GM18861 (cell line): Measurements from ENCODE around the gene DLGAP1.
A peak's percentile ranks its signal among the peaks of the same experiment; 100 is the strongest.

ENCODE experiments used
- ATAC-seq: cut with Tn5 transposase; IDR thresholded peaks from one replicate; pipeline ENCODE4 v1.9.1; 2021; ENCODE audit not compliant: unreplicated experiment

The DLGAP1 gene

DNA sequence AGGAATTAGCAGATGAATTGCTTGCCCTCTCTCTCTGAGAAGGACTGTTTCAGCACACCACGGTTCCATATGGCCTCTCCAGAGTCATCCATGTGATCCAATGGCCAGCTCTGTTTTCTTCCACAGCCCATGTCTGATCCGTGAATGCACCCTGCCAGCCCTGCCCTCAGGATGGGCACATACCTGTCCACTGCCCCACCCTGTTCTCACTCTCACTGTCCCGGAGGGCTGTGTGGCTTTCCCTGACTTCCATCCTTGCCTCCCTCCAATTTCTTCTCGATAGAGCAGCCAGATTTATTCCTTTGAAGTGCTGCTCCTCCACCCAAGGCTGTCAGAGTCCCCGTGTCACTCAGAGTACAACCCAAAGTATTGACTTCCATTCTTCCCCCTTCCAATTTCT is 662.0 kb downstream of the DLGAP1 start:
- ATAC-seq = no peak

GRCh38 chr18:3792711-3793110 is 662.4 kb downstream of the DLGAP1 start:
- no peak for ATAC-seq

DNA sequence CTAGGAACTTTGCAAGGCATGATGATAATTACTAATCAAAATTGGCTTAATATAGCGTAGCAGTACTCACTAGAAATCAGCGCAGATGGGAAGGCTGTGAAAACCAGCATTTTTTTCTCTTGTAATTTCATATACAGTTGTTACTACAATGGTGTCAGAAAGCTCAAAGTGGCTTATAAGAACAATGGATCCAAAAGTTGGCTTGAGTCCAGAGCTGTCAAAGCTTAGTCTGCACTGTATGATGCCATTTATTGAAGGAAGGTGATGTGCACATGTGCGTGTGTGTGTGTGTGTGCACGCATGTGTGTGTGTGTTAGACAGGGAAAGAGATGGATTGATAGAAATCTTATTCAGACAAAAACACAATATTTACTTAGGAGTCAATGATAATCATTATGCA is 663.9 kb downstream of the DLGAP1 start:
- ATAC-seq = no peak

DNA sequence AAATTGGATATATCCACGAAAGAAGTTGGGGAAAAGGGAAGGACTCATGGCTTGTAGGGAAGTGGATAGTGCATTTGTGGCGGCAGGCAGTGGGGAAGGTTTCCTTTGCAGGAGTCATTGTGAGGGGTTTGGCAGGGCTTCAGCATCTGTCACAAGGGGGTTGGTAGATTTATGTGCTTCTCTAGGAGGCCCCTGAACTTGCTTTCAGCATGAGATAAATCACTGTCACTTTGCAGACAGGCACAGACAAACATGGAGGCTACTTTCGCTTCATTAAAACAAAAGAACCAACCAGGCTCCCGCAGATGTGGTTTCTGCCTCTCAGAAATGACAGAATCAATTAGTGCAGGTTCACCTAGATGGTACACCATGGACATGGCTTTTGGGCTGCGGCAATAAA is 664.4 kb downstream of the DLGAP1 start:
- no peak for ATAC-seq

GRCh38 chr18:3789525-3789924 is 665.6 kb downstream of the DLGAP1 start:
- ATAC-seq = no peak

DNA sequence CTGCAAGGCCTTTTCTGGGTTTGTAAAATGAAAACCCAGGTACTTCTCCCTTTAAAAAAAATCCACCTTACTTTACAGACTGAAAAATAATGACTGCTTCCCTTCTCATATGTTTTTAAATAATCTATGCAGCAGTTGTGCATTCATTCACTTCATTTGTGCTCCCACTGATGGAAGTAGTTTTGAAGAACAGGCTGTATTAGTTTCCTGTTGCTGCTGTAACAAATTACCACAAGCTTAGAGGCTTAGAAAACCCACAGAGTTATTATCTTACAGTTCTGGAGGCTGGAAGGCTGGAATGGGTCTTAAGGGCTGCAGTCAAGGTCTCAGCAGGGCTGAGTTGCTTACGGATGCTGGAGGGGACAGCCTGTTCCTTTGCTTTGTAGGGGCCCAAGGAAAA is 670.2 kb downstream of the DLGAP1 start:
- ATAC-seq = no peak

- ATAC-seq = no peak
These were observed 672.2 kb downstream of the DLGAP1 start for GRCh38 chr18:3782901-3783300.

DNA sequence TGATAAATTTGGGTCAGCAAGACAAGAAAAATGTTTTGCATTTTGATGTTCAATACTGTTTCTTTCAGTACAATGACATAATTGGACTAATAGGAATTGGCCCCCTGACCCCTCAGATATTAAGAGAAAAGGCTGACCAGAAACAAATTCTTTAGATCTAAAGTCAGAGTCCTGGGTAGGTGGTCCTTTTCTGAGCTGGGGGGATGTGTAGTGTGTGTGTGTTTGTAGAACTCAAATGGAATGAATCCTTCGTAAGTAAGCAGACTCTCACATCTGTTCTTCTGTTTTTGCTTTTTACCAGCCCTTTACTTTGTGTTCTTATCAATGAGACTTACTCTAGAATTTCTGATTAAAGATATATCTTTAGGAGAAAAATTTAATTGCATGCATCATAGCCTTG is 677.4 kb downstream of the DLGAP1 start:
- no peak for ATAC-seq

- ATAC-seq = no peak
These were observed 678.0 kb downstream of the DLGAP1 start for GRCh38 chr18:3777122-3777521.

DNA sequence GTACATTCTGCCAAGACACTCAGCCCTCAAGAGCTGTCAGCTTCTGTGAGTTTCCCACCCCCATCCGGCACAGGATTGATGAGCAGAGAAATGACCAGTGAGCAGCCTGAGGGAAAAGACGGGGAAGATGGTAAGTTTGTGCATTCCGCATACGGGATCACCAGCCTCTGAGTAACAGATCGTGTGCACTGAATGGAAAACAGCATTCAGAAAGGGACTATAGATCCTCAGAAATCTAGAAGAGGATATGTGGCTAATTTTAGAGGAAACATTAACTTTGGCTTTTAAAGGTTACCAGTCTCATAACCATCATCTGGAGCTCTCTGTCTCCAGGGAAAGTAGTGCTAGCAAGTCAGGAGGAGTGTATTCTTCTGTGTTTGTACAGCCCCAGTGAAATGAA is 679.1 kb downstream of the DLGAP1 start:
- no peak for ATAC-seq

DNA sequence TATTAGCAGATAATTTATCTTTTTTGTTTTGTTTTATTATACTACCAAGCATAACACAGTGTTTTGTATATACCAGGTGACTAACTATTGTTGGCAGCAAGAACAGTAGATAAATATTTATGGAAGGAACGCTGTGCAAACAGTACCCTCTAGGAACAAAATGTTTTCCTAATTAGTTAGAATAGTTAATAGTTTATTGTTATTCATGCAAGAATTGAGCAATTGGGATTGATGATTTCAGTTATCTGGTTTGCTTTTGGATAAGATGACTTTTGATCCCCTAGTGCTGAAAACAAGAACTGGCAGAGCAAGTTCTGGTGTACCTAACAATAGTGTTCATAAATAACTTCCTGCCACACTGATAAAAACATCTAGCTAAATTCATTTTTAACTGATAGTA is 681.8 kb downstream of the DLGAP1 start:
- ATAC-seq = no peak

DNA sequence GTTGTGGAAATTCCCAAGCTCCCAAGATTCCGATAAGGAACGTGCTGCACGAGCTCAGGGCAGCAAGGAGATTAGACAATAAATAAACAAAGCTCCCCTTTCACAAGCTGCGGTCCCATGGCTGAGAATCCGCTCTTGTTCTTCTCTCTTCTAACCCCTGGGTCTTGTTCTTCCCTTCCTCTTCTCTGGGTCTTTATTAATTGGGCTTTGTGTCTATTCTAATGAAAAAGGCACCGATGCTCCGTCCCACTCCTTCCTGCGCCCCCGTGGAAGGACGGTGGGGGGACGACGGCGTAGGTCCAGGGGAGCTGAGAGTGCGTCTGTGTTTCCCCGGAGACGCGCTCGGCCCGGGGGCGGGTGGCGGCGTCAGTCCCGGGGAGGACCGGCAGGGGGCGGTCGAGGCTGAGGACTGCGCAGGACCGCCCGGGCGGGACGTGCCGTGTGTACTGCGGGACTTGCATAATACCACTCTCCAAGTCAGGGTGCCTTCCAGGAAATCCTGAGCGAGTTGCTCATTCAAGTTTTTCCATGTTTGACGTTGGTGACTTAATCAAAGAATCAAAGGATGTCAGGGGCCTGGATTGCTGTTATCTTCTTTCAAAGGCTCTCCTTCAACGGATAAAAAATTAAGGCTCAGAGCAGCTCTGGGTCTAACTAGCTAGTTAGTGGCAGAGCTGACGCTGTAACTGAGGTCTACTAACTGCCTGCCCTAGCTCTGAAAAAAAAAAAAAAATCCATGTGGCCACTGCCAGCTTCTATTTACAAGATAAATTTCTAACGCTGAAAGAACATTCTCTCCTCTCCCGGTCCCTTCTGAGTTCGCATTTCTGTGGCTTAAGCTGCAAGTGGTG is 683.8 kb downstream of the DLGAP1 start:
- ATAC-seq = peak; percentile 86

DNA sequence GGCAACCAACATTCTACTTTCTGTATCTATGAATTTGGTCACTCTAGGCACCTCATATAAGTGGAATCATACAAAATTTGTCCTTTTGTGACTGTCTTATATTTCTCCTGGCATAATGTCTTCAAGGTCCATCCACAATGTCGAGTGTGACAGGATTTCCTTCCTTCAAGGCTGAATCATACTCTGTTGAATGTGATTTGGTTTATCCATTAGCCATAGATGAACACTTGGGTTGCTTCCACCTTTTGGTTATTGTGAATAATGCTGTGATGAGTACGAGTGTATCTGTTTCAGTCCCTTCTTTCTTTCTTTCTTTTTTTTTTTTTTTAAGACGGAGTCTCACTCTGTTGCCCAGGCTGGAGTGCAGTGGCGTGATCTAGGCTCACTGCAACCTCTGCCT is 693.8 kb downstream of the DLGAP1 start:
- no peak for ATAC-seq

GRCh38 chr18:3760741-3761140 is 694.4 kb downstream of the DLGAP1 start:
- ATAC-seq = no peak

GRCh38 chr18:3759099-3759498 is 696.0 kb downstream of the DLGAP1 start:
- no peak for ATAC-seq

DNA sequence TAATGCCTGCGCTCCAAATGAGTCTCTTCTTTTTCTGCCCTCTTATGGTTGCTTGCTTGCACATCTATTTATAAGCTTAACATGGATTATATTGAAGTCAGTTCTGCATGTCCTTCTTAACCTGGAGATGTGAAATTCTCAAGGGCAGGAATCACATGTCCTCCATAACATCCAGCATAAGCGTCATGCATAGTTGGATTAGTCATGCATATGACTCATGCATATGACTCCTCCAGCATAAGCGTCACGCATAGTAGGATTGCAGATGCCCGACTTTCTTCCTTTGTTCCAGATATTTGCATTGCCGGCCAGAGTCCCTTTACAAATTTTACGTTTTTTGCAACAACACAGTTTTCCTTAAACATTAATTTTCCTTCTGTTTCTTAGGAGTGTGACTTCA is 696.6 kb downstream of the DLGAP1 start:
- ATAC-seq = no peak

GRCh38 chr18:3757361-3757760 is 697.7 kb downstream of the DLGAP1 start:
- ATAC-seq = no peak

- ATAC-seq = no peak
These were observed 702.0 kb downstream of the DLGAP1 start for GRCh38 chr18:3753106-3753505.

DNA sequence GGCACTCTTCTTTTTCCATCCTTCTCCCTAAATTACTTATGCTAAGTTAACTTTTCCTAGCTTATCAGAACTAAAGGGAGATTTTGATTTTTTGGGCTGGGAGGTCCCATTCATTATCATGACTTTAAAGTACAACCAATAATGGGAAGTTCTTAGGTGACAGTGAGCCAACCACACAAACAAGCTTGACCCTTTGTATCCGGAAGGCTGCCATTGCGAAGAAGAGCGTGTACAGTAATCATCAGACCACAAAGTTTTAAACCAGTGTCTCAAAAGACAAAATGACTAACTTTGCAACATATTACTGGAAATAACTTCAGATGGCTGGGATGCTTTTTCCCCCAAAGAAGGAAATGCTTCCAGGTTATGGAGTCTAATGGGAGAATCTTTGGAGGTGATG is 707.0 kb downstream of the DLGAP1 start:
- no peak for ATAC-seq

GRCh38 chr18:3747176-3747973 is 707.7 kb downstream of the DLGAP1 start:
- no peak for ATAC-seq

DNA sequence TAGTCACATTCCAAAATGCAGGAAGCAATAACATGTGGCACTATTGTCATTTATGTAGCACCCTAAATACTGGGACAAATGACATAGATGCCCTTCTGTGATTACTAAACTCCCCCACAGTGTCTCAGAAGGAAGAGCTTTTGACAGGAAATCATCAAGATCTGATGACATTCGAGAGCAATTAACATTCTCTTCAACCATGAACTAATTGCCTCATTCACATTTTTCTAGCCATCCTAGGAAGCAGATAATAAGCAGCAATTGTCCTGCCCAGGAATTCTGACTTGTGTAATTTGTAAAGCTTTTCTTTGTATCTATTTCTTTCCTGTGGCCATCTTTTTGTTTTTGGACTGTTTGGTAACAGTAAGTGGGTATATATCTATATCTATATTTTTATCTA is 712.6 kb downstream of the DLGAP1 start:
- ATAC-seq = no peak

DNA sequence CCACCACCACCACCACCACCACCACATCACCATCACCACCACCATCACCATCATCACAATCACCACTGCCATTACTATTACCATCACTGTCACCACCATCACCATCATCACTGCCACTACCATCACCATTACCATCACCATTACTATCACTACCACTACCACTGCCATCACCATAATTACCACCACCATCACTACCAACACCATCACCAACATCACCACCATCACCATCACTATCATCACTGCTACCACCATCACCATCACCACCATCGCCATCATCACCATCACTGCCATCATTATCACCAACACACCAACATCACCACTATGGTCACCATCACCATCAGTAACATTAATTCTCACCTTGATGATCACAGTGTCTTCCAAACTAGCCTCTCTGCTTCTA is 713.8 kb downstream of the DLGAP1 start:
- no peak for ATAC-seq
